ENCODE data around the gene RBFOX2. TPM values are rescaled to one million over a fixed set of nuclear protein-coding genes. Genes with fewer than 3 reads are reported as not detected.

RBFOX2 gene
- total and polyA plus RNA-seq, 2 of the 8 experiments (the other 6 are each of a cell fraction or from before 2014, with no cell fraction given) = 121 to 122 TPM

DNA sequence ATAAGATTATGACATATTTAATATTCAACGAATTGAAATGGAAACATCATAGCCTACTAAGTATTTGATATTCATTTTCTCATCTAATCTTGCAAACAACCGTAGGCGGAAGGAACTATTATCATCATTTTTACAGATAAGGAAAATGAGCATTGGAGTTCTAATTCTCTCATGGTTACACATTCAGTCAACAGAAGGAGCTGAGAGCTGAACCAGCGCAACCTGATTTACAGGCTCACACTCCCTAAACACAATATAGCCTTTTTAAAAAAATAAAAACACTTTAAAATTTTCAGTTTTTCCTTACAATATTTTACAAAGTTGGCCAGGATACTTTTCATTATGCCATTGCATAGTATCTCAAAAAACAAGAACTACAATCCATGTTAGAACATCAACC, 236.1 kb downstream of the RBFOX2 start:
- Histone ChIP-seq H3K79me2 (ENCODE audit: control insufficient read depth in 1 of 2, insufficient read depth in 2 of 2, low read length in 2 of 2) (peaks cover 0 to 22% of the 10 kb centered on the region in 2 experiments; a peak in 2 of 4 replicates), H2BK12ac (ENCODE audit: low read depth, low read length) (no peak overlapping the region), H2BK20ac (ENCODE audit: low read length) (no peak overlapping the region), H4K20me1 (replicated peaks in 1 of 2; ENCODE audit: control insufficient read depth in 1 of 2, insufficient read depth in 2 of 2, low read length in 2 of 2) (peaks cover 0 to 4% of the 10 kb centered on the region in 2 experiments), H3K4me3 (ENCODE audit: extremely low read depth in 1 of 4, insufficient read depth in 2 of 4, low read depth in 3 of 4, low read length in 4 of 4) (no peak overlapping the region), H4K91ac (replicated peaks; ENCODE audit: insufficient read length, low read length) (no peak overlapping the region), H3K36me3 (ENCODE audit: control insufficient read depth in 2 of 4, insufficient read depth in 4 of 4, low read length in 3 of 4) (peaks cover 0 to 4% (median 0%) of the 10 kb centered on the region in 4 experiments; a peak in 1 of 8 replicates), H3K4ac (replicated peaks; ENCODE audit: insufficient read length, low read depth, low read length) (no peak overlapping the region), H3K27ac (ENCODE audit: low read depth, low read length) (no peak overlapping the region), H3K9ac (replicated peaks in 1 of 4; ENCODE audit: extremely low read depth in 1 of 4, low read depth in 3 of 4, low read length in 3 of 4) (no peak overlapping the region), H3K14ac (ENCODE audit: insufficient read length) (no peak overlapping the region), H2AK5ac (ENCODE audit: low read depth, low read length) (no peak overlapping the region), H3K56ac (replicated peaks; ENCODE audit: insufficient read length, low read depth, low read length) (no peak overlapping the region), H3K4me2 (ENCODE audit: insufficient read depth in 1 of 2, low read depth in 2 of 2, low read length in 2 of 2) (no peak overlapping the region), H3K79me1 (ENCODE audit: low read depth, low read length) (0 out of 2 replicates have a peak, but pooled peaks cover 2% of the 10 kb centered on the region), H3K27me3 (replicated peaks in 1 of 4; ENCODE audit: control insufficient read depth in 3 of 4, extremely low read depth in 1 of 4, insufficient read depth in 3 of 4, low read length in 3 of 4) (no peaks in the 10 kb centered on the region), H2BK15ac (ENCODE audit: low read length) (no peak overlapping the region), H3K9me3 (ENCODE audit: insufficient read depth in 2 of 2, low read depth in 1 of 2, low read length in 1 of 2) (no peaks in the 10 kb centered on the region), H3K23ac (ENCODE audit: insufficient read length) (no peak overlapping the region), H4K5ac (ENCODE audit: insufficient read length, low read depth, low read length) (no peak overlapping the region), H2BK120ac (replicated peaks; ENCODE audit: low read depth, low read length) (no peak overlapping the region), H2AFZ (ENCODE audit: low read length) (no peak overlapping the region), H3K4me1 (replicated peaks in 1 of 4; ENCODE audit: control insufficient read depth in 3 of 4, insufficient read depth in 4 of 4, low read length in 3 of 4) (no peaks in the 10 kb centered on the region), H2BK5ac (ENCODE audit: low read depth, low read length) (no peak overlapping the region), H4K8ac (ENCODE audit: extremely low read depth, insufficient read depth, low read length) (no peak overlapping the region), H3K23me2 (ENCODE audit: low read depth, low read length) (no peaks in the 10 kb centered on the region; the same call in 1 of the 2 replicates), H3K18ac (ENCODE audit: extremely low read depth, low read length) (no peak overlapping the region)
- FAIRE-seq (no peak), DNase-seq (ENCODE audit: low read depth in 1 of 2, low spot score in 2 of 2) (no peak)
- WGBS, 2 experiments (ENCODE audit: extremely low coverage in 1 of 2, insufficient coverage in 1 of 2, insufficient read length in 1 of 2, insufficient replicate concordance in 2 of 2, low coverage in 1 of 2, low lambda C conversion rate in 2 of 2, missing lambda C conversion rate in 1 of 2) = 95% methylated on average over 4 of the region's 4 CpGs; no CpG with 5 or more reads in 1 of the 2 experiments
- CTCF ChIA-PET (ENCODE audit: partially characterized antibody) = interaction anchor here (1.7 kb wide), 1 partner anchor 31 kb away, joined by 6 read pairs; no protein-coding TSS in a partner anchor
- POLR2A ChIA-PET (ENCODE audit: partially characterized antibody) = no interaction called here
- TF ChIP-seq GABPA (IDR thresholded peaks at IDR 0.05; ENCODE audit: borderline replicate concordance, insufficient read depth, low read length) = no peak
- no peak for TF ChIP-seq TCF12 (IDR thresholded peaks at IDR 0.05; ENCODE audit: low read depth, low read length)
- TF ChIP-seq RAD21 (IDR thresholded peaks at IDR 0.05 in 1 of 2, conservative IDR thresholded peaks at IDR 0.05 in 1 of 2; ENCODE audit: low read depth in 2 of 2, low read length in 2 of 2) = no peak
- TF ChIP-seq TAF1 (IDR thresholded peaks at IDR 0.05; ENCODE audit: low read depth, low read length) = no peak
- no peak for TF ChIP-seq CBX8 (IDR thresholded peaks at IDR 0.05; ENCODE audit: borderline replicate concordance, low read depth, low read length)
- TF ChIP-seq TEAD4 (IDR thresholded peaks at IDR 0.05; ENCODE audit: low read depth, low read length) = no peak
- TF ChIP-seq RNF2 (IDR thresholded peaks at IDR 0.05; ENCODE audit: borderline replicate concordance, low read depth, low read length, missing control alignments, poor library complexity, severe bottlenecking) = no peak
- TF ChIP-seq POLR2A (IDR thresholded peaks at IDR 0.05; ENCODE audit: control extremely low read depth in 1 of 2, low read depth in 2 of 2, low read length in 2 of 2) = no peak
- no peak for TF ChIP-seq PHF8 (conservative IDR thresholded peaks at IDR 0.05; ENCODE audit: low read depth, low read length)
- no peak for TF ChIP-seq CTBP2 (IDR thresholded peaks at IDR 0.05; ENCODE audit: borderline replicate concordance, insufficient read depth, insufficient read length, low read length)
- no peak for TF ChIP-seq TAF7 (optimal IDR thresholded peaks at IDR 0.05; ENCODE audit: borderline replicate concordance, low read depth, low read length)
- TF ChIP-seq JUN (IDR thresholded peaks at IDR 0.05; ENCODE audit: low read depth, low read length) = no peak
- TF ChIP-seq SP2 (IDR thresholded peaks at IDR 0.05; ENCODE audit: low read length) = no peak
- no peak for TF ChIP-seq KDM4A (IDR thresholded peaks at IDR 0.05; ENCODE audit: low read depth, low read length, severe bottlenecking)

All from H1 (cell line).